Activated CD4-positive, alpha-beta T cell treated with anti-CD3 and anti-CD28 coated beads, Interleukin-2, amount 50 U/mL, for 4 hours (primary cell): Measurements from ENCODE around the gene MED13L.
"Not testable (repeated sequence)": the region's sequence is repeated elsewhere in the genome, so short reads cannot be mapped to it uniquely, and the experiment has no call there.

ENCODE experiments used
- DNase-seq, 2 experiments: peaks; one replicate each; pipeline ENCODE4 v3.0.0-alpha.2; 2020

Gene MED13L

GRCh38 chr12:116148844-116149243, 128.6 kb downstream of the MED13L start:
- no peak for DNase-seq

- DNase-seq: no peak
These were observed 131.1 kb downstream of the MED13L start for GRCh38 chr12:116146386-116146785.

GRCh38 chr12:116145451-116145850, 132.0 kb downstream of the MED13L start:
- no peak for DNase-seq

GRCh38 chr12:116144384-116144783, 133.1 kb downstream of the MED13L start:
- no peak for DNase-seq

- DNase-seq: no peak
These were observed 133.6 kb downstream of the MED13L start for GRCh38 chr12:116143909-116144308.

GRCh38 chr12:116142936-116143898, 134.3 kb downstream of the MED13L start:
- DNase-seq: no peak

GRCh38 chr12:116141833-116142162, 135.7 kb downstream of the MED13L start:
- no peak for DNase-seq

- no peak for DNase-seq
These were observed 136.2 kb downstream of the MED13L start for GRCh38 chr12:116141110-116141832.

GRCh38 chr12:116140529-116140928, 137.0 kb downstream of the MED13L start:
- DNase-seq: no peak

GRCh38 chr12:116138781-116139180, 138.7 kb downstream of the MED13L start:
- DNase-seq: no peak

- no peak for DNase-seq
These were observed 139.1 kb downstream of the MED13L start for GRCh38 chr12:116138364-116138763.

- no peak for DNase-seq
These were observed 140.2 kb downstream of the MED13L start for GRCh38 chr12:116137318-116137717.

GRCh38 chr12:116136340-116136739, 141.2 kb downstream of the MED13L start:
- no peak for DNase-seq

GRCh38 chr12:116135209-116135930, 142.1 kb downstream of the MED13L start:
- DNase-seq: no peak

GRCh38 chr12:116133636-116134214, 143.8 kb downstream of the MED13L start:
- DNase-seq: no peak

- no peak for DNase-seq
These were observed 144.3 kb downstream of the MED13L start for GRCh38 chr12:116133149-116133548.

- not testable (repeated sequence) for DNase-seq
These were observed 145.5 kb downstream of the MED13L start for GRCh38 chr12:116131987-116132386.

- DNase-seq: no peak
These were observed 146.3 kb downstream of the MED13L start for GRCh38 chr12:116131176-116131575.

- DNase-seq: no peak
These were observed 147.1 kb downstream of the MED13L start for GRCh38 chr12:116130431-116130830.

GRCh38 chr12:116128779-116129178, 148.7 kb downstream of the MED13L start:
- DNase-seq: no peak

GRCh38 chr12:116127859-116128258, 149.6 kb downstream of the MED13L start:
- no peak for DNase-seq

- DNase-seq: no peak
These were observed 150.9 kb downstream of the MED13L start for GRCh38 chr12:116126610-116127009.

- DNase-seq: no peak
These were observed 151.4 kb downstream of the MED13L start for GRCh38 chr12:116125956-116126566.
